WI38 (cell line): ENCODE data around the gene KRT6A.

Experiments
- H3K4me3 ChIP-seq: 2 replicates; pipeline ENCODE4 v1.5.1; 2011; ENCODE audit warnings: low read depth, mild to moderate bottlenecking, control low read depth, low read length
- TF ChIP-seq, protein P1 (sequence below): IDR thresholded peaks from 2 replicates; pipeline ENCODE4 v1.5.1; 2012; ENCODE audit warnings: low read depth, mild to moderate bottlenecking, control low read depth, low read length

Gene KRT6A

GRCh38 chr12:52444647-52445595 lies 48.1 kb downstream of the KRT6A start:
- H3K4me3 ChIP-seq: no peak overlapping the region
- TF ChIP-seq, protein P1, sequence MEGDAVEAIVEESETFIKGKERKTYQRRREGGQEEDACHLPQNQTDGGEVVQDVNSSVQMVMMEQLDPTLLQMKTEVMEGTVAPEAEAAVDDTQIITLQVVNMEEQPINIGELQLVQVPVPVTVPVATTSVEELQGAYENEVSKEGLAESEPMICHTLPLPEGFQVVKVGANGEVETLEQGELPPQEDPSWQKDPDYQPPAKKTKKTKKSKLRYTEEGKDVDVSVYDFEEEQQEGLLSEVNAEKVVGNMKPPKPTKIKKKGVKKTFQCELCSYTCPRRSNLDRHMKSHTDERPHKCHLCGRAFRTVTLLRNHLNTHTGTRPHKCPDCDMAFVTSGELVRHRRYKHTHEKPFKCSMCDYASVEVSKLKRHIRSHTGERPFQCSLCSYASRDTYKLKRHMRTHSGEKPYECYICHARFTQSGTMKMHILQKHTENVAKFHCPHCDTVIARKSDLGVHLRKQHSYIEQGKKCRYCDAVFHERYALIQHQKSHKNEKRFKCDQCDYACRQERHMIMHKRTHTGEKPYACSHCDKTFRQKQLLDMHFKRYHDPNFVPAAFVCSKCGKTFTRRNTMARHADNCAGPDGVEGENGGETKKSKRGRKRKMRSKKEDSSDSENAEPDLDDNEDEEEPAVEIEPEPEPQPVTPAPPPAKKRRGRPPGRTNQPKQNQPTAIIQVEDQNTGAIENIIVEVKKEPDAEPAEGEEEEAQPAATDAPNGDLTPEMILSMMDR: no peak

- H3K4me3 ChIP-seq: no peak overlapping the region
- TF ChIP-seq, protein P1: no peak
Measured at GRCh38 chr12:52443966-52444365, 49.1 kb downstream of the KRT6A start.

DNA sequence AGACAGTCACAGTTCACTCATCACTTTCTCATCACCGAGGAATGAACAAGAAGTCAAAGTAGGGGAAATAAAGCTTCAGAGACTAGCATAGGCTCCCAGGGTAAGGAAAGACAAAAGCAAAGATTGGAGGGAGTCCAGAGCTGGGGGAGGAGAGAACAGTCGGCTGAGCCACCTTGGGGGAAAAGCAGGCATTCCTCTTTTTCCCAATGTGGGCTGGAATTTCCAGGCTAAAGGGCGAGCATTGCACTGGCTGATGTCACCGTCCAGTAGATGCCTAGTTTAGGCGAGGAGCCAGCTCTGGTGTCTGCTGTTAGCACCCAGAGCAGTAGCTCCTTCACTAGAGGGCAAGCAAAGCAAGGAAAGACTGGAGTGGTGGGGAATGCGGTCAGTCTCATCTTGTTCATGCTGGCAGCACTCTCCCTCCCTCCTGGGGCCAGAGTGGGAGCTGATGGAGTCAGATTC lies 50.4 kb downstream of the KRT6A start:
- TF ChIP-seq, protein P1: no peak

DNA sequence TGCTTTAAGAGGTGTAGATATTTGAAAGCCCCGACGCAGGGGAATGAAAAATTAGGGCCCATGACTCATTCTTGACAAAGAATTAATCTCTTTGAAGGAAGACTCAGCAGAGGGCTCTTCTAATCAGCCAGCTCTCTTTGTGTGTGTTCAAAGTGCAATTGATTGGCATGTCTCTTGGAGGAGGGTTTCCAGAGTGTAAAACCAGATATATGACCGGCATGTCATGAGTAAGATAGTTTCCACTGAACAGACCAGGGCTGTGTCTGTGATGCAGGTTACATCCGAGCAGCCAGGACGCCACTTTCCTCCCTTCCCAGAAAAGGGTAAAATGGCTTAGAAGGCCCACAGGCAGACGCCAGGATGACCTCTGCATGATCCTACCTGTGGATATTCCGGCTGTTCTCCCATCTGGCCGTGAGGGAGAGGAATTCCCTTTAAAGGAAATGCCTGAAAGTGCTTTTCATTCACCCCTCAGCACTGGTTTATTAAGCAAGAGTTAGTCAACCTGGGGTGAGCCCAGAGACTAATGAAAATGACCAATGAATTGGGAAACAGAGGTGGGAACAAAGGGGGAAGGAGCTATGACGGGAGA lies 51.6 kb downstream of the KRT6A start:
- H3K4me3 ChIP-seq: no peak overlapping the region
- TF ChIP-seq, protein P1: no peak

More for the DNA sequence above, 50.4 kb downstream of the KRT6A start:
- no peak overlapping the region for H3K4me3 ChIP-seq

- TF ChIP-seq, protein P1: no peak
Measured at GRCh38 chr12:52440821-52441319, 52.2 kb downstream of the KRT6A start.

DNA sequence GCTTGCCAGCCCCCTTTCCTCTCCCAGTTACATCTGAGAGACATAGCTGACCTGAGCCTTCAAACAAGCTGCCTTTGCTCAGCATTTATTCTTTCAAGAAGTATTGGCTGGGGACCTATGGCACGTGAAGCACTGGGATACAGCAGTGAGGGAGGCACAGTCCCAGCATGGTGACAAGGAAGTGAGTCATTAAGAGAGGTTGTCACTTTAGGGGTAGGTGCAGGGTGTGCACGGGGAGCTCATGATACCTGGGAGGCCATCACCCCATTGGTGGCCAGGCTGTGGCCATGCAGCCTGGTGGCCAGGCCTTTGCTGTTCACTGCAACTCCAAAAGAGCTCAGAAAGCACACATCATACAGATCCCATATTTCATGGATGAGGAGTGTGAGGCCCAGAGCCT lies 53.2 kb downstream of the KRT6A start:
- TF ChIP-seq, protein P1: no peak
- H3K4me3 ChIP-seq: no peak overlapping the region

More at GRCh38 chr12:52440821-52441319, 52.2 kb downstream of the KRT6A start:
- H3K4me3 ChIP-seq: no peak overlapping the region
